ENCODE results near the gene SLC5A4.
A peak's percentile ranks its signal among the peaks of the same experiment; 100 is the strongest.
"Not testable (repeated sequence)": the region's sequence is repeated elsewhere in the genome, so short reads cannot be mapped to it uniquely, and the experiment has no call there.

SLC5A4 gene

DNA sequence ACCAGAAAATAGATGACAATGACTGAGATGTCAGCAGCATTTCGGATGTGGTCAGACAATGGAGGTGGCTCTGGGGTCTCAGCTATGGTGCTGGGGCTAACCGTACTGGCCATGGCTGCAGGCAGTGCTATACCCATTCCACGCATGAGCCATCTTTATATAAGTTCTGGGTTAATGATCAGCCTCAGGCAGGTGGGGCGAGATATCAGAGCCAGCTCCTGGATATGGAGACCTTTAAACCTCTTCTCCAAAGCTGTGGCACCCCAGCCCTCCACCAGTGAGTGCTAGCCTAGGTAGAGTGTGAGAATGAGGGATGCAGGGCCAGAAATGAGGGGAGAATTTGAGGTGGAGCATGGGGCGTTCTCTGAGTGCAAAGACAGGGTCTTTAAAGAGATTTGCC lies at the start of gene SLC5A4:
Gene SLC5A4, minus strand, starts transcription at position 131 of the 400 bp plus-strand sequence. Its CDS starts 18 bp downstream, at position 113.
- no peak for DNase-seq

DNA sequence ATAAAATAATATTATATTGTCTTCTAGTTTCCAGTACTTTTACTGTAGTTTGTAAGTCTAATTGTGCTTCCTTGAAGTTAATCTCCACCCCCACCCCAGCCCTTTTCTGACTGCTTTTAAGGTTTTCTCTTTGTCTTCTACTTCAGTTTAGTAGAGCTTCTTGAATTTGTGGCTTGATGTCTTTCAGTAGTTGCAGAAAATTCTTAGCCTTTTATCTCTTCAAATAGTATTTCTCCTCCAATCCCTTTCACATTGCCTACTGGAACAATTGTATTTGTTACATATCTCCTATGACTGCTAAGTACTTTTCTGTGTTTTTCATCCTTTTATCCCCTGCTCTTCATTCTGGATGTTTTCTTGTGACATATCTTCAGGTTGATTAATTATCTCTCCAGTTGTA lies 38.8 kb upstream of the SLC5A4 start:
- DNase-seq: not testable (repeated sequence)

GRCh38 chr22:32286290-32286840 lies 31.2 kb upstream of the SLC5A4 start:
- no peak for DNase-seq

DNA sequence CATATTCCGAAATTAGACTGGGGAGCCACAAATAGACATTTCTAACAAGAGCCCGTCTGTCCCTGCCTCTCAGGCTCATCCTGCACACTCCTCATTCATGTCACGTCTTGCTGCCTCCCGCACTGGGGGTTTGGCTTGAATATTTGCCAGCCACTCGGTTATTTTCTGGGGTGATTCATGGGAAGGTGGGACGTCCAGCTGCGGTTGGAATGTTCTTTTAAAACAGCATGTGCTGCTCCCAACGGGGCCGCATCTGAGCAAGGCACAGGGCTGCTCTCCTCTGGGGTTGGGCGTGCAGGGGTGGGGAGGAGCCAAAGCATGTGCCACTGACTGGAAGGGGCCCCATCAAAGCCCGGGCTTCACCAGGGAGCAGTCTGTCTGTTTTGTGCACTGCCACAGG lies 25.9 kb upstream of the SLC5A4 start:
- DNase-seq: no peak

GRCh38 chr22:32275353-32275752 lies 20.2 kb upstream of the SLC5A4 start:
- DNase-seq: not testable (repeated sequence)

- no peak for DNase-seq
Observed at GRCh38 chr22:32271389-32271788, 16.2 kb upstream of the SLC5A4 start.

GRCh38 chr22:32270641-32271369 lies 15.7 kb upstream of the SLC5A4 start:
- DNase-seq: no peak

DNA sequence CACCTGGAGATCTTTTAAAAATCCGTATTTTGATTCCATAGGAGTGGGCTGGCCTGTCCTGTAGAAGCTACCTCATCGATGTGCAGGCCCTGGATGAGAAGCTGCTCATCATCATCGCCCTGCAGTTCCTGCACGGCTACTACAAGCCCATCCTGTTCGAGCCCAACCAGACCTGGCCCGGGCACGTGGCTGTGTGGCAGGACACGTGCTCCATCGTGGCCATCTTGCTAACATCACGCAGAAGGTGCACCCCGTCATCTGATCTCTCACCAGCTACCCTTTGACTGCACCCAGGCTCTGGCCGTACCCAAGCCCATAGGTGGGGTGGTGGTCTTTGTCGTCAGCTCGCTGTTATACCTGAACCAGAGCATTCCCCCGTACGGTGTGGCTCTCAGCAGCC lies 14.2 kb upstream of the SLC5A4 start:
- DNase-seq: no peak

GRCh38 chr22:32267011-32267410 lies 11.9 kb upstream of the SLC5A4 start:
- DNase-seq: no peak

GRCh38 chr22:32265882-32266767 lies 11.0 kb upstream of the SLC5A4 start:
- DNase-seq: peak; percentile 67 to 88

- not testable (repeated sequence) for DNase-seq
Observed at GRCh38 chr22:32263678-32264077, 8.5 kb upstream of the SLC5A4 start.

- DNase-seq: no peak
Observed at GRCh38 chr22:32261306-32261705, 6.2 kb upstream of the SLC5A4 start.

- no peak for DNase-seq
Observed at GRCh38 chr22:32258791-32259190, 3.6 kb upstream of the SLC5A4 start.

DNA sequence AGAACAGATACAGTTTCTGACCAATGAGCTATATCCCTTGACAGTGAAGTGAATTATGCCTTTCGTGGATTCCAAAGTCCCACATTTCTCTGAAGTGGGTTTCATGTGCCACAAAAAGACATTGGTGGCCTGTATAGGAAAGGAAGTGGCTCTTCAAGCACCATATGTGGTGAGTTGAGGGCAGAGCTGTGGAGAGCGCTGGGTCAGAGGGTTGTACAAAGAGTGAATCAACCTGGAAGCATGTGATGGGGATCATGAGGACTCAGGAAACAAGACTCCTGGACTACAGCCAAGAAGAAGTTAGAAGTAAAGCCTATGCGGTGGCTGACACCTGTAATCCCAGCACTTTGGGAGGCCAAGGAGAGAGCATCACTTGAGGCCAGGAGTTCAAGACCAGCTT lies 579 bp upstream of the SLC5A4 start:
- DNase-seq: no peak

DNA sequence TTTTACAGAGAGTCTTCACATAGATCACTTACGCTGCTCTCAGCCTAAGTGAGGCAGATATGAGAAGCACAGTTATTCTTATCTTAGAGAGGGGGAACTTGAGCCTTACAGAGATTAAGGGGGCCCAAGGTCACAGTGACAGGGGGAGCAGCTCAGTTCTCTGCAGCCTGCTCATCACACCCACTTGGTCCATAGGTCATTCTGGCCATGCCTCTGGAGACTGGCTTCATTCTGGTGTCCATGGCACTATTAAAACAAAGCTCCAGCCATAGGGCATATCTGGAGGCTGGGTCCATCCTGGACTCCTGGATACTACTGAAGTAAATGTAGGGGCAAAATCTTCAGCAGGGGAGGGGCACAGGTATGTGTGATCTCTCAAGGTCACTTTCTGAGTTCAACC lies 5.9 kb downstream of the SLC5A4 start:
- no peak for DNase-seq

GRCh38 chr22:32248276-32248675 lies 6.9 kb downstream of the SLC5A4 start:
- no peak for DNase-seq

DNA sequence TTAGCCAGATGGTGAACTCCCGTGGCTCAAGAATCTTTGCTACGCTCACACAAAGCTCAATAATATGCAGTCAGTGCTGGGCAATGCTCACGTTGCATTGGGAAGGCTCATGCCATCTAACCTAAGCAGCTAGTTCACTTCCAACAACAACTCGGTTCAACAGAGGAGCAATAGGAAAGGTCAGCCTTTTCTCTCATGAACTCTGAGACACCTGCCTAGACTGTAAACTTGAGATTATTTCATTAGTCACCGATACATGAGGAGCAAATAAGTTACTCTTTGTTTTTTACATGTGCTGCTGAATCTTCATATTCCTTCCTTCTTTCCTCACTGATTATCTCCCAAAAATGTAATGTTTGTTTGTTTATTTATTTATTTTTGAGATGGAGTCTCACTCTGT lies 9.0 kb downstream of the SLC5A4 start:
- no peak for DNase-seq

DNA sequence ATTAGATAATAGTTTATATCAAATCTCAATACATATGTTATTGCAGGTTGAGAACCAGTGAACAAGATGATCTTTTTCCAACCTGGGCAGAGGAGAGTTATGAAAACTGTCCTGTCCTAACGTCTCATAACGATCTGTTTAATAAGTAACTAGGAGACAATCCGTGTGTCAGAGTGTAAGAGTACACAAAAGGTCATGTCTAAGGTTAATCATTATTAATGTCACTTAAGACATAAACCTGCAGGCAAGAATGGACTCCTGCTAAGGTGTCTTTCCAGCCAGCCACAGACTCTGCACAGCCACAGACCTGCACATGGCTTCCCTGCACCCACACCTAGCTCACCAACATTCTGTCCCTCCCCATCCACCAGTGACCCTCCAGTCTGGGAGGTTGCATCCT lies 10.1 kb downstream of the SLC5A4 start:
- DNase-seq: no peak

GRCh38 chr22:32244547-32244946 lies 10.6 kb downstream of the SLC5A4 start:
- no peak for DNase-seq

DNA sequence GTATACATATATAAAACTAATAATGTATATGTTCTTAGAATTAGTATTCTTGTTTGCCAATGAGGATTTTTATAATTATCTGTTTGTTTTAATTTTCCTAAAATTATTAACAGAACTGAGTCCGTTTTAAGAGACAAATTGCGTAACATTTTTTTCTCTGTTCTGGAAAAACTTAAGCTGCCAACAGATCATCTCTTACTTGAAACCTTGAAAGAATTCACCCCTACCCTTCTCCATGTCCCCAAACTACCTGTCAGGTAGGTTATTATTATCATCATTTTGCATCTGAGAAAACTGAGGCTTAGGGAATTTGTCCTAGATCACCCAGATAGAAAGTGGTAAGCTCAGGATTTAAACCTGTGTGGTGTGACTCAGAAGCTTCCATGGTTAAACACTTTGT lies 14.7 kb downstream of the SLC5A4 start:
- no peak for DNase-seq

- no peak for DNase-seq
Observed at GRCh38 chr22:32237906-32238305, 17.2 kb downstream of the SLC5A4 start.

- DNase-seq: no peak
Observed at GRCh38 chr22:32236970-32237369, 18.2 kb downstream of the SLC5A4 start.

DNA sequence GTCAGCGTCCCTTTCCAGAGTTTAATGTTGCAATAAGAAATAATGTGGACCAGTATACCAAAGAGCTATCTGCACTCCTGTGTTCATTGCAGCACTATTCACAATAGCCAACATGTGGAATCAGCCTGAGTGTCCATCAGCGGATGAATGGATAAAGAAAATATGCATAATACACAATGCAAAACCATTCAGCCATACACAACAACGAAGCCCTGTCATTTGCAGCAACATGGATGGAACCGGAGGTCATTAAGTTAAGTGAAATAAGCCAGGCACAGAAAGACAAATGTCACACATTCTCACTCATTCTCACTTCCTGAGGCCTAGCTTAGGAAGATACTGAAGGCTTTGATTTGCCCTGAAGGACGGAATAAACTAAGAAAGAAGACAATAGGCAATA lies 22.1 kb downstream of the SLC5A4 start:
- no peak for DNase-seq
